ENCODE results near the gene PDE6H.

Gene PDE6H

DNA sequence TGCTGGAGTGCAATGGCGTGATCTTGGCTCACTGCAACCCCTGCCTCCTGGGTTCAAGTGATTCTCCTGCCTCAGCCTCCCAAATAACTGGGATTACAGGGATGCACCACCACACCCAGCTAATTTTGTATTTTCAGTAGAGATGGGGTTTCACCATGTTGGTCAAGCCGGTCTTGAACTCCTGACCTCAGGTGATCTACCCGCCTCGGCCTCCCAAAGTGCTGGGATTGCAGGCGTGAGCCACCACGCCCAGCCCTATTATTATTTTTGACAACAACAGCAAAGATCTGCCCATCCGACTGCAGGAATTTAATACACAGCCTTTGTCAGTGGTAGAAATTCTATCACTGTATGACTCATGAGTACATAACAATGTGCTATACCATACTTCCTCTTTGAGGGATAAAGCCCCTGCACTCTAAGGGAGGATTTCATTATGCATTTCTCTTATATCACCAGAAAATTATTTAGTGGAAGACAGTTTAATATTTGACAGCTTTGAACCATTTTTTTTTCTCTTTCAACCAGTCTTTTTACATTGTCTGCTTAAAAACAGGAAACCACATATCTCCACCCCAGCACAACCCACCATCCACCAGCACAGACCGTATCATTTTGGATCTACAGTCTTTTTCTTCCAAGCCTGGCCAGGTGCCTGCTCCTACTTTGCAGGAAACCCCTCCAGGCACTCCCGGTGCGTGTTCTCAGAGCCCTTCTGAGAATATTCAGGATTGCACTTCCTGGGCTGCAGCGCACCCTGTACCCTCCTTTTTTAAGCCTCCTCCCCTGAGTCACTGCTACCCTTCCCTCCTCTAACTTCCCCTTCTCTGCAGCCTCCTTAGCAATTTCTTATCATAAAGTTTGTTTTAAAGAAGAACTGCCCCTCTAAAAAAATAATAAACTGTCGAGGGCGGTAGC, 12.0 kb upstream of the PDE6H start (continued):
- TF ChIP-seq, protein P1, sequence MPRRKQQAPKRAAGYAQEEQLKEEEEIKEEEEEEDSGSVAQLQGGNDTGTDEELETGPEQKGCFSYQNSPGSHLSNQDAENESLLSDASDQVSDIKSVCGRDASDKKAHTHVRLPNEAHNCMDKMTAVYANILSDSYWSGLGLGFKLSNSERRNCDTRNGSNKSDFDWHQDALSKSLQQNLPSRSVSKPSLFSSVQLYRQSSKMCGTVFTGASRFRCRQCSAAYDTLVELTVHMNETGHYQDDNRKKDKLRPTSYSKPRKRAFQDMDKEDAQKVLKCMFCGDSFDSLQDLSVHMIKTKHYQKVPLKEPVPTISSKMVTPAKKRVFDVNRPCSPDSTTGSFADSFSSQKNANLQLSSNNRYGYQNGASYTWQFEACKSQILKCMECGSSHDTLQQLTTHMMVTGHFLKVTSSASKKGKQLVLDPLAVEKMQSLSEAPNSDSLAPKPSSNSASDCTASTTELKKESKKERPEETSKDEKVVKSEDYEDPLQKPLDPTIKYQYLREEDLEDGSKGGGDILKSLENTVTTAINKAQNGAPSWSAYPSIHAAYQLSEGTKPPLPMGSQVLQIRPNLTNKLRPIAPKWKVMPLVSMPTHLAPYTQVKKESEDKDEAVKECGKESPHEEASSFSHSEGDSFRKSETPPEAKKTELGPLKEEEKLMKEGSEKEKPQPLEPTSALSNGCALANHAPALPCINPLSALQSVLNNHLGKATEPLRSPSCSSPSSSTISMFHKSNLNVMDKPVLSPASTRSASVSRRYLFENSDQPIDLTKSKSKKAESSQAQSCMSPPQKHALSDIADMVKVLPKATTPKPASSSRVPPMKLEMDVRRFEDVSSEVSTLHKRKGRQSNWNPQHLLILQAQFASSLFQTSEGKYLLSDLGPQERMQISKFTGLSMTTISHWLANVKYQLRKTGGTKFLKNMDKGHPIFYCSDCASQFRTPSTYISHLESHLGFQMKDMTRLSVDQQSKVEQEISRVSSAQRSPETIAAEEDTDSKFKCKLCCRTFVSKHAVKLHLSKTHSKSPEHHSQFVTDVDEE (CRISPR knock-in tag; IDR thresholded peaks at IDR 0.05): no peak
- no peak for TF ChIP-seq PPARA (CRISPR knock-in tag; IDR thresholded peaks at IDR 0.05; ENCODE audit: borderline replicate concordance)
- no peak for TF ChIP-seq TCF4 (CRISPR knock-in tag; IDR thresholded peaks at IDR 0.05; ENCODE audit: borderline replicate concordance)
- TF ChIP-seq, protein P2, sequence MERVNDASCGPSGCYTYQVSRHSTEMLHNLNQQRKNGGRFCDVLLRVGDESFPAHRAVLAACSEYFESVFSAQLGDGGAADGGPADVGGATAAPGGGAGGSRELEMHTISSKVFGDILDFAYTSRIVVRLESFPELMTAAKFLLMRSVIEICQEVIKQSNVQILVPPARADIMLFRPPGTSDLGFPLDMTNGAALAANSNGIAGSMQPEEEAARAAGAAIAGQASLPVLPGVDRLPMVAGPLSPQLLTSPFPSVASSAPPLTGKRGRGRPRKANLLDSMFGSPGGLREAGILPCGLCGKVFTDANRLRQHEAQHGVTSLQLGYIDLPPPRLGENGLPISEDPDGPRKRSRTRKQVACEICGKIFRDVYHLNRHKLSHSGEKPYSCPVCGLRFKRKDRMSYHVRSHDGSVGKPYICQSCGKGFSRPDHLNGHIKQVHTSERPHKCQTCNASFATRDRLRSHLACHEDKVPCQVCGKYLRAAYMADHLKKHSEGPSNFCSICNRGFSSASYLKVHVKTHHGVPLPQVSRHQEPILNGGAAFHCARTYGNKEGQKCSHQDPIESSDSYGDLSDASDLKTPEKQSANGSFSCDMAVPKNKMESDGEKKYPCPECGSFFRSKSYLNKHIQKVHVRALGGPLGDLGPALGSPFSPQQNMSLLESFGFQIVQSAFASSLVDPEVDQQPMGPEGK (CRISPR knock-in tag; IDR thresholded peaks at IDR 0.05; ENCODE audit: borderline replicate concordance): no peak
- no peak for TF ChIP-seq ZFP3 (CRISPR knock-in tag; IDR thresholded peaks at IDR 0.05)
- TF ChIP-seq ZNF8 (CRISPR knock-in tag; IDR thresholded peaks at IDR 0.05): no peak

DNA sequence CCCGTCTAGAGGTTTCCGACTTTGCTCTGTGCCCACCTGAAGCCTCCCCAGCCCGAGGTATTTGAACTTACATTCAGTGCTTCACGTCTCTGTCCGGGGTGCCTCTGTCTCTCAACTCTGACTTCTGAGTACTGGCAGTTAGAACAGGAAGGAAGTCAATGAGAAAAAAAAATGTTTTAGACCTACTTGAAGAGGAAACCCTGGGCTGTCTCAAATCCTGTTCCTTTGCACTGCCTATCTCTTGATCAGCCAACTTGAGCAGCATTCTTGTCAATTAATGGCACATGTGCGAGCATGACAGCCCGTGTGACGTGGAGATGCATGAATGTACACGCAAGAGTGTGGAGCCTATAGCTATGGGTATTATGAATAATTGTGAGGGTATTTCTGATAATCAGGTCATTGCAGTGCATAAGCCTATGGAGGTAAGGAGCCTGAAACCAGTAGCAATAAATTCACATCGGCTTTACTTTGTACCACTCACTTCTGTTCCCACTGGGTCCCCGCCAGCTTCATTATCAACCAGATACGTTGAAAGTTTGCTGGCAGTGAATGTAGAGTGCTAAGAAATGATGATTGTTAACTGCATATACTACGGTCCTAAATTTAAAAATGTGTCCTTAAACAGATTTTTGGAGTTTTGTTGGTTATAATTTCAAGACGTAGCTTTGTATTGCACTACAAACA, 11.2 kb upstream of the PDE6H start, which contains the start of gene ARHGDIB:
TSS of gene ARHGDIB (minus strand) at position 136 of the 687 bp plus-strand sequence. CDS start 10,889 bp downstream, outside the sequence.
- peak; percentile 66 for ATAC-seq
- no peak for TF ChIP-seq PPARA (CRISPR knock-in tag; IDR thresholded peaks at IDR 0.05; ENCODE audit: borderline replicate concordance)

DNA sequence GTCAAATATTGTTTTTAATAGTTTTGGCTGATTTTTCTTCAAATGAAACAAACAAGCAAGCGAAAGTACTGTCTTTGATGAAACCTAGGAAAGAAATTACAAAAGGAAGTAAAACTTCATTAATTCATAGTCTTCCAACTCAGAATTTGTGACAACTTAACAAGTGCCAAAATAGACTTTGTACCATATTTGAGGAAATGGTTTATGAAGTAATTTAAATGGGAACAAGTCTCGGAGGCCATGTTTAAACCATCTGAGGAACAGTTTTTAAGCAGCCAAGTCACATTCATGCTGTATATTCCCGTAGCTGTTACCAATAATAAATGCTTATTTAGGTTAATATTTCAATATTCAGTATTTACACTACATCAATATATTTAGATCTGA, 10.7 kb upstream of the PDE6H start:
- TF ChIP-seq GLIS3 (CRISPR knock-in tag; IDR thresholded peaks at IDR 0.05) (no peak), RARB (CRISPR knock-in tag; IDR thresholded peaks at IDR 0.05) (no peak)
- ATAC-seq: no peak

DNA sequence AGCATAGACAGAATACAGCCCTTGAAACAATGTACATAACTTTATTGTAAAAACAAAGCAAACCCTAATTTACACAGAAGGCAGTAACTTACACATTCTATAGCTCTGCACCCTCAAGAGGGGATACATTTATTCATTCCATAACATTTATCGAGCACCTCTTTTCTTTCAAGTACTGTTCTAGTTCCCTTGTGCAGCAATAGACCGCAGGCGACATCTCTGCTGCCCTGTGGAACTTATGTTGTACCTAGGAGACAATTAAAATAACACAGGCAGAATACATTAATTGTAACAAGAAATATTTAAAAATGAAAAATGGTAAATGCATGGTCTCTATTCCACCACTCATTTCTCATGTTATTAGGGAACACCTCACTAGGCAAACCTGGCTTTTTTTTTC, 10.0 kb upstream of the PDE6H start:
- TF ChIP-seq ESRRG (CRISPR knock-in tag; IDR thresholded peaks at IDR 0.05) (no peak), ZNF565 (CRISPR knock-in tag; conservative IDR thresholded peaks at IDR 0.05; ENCODE audit: low read depth) (no peak), ARNTL (CRISPR knock-in tag; IDR thresholded peaks at IDR 0.05; ENCODE audit: borderline replicate concordance, low read depth) (no peak), TOX (CRISPR knock-in tag; IDR thresholded peaks at IDR 0.05; ENCODE audit: borderline replicate concordance) (no peak), CSDC2 (CRISPR knock-in tag; IDR thresholded peaks at IDR 0.05) (no peak), ZFP30 (CRISPR knock-in tag; IDR thresholded peaks at IDR 0.05) (no peak), ZNF70 (CRISPR knock-in tag; IDR thresholded peaks at IDR 0.05) (no peak), ZNF8 (CRISPR knock-in tag; IDR thresholded peaks at IDR 0.05) (no peak), BACH2 (CRISPR knock-in tag; IDR thresholded peaks at IDR 0.05; ENCODE audit: borderline replicate concordance) (no peak), ISL1 (CRISPR knock-in tag; IDR thresholded peaks at IDR 0.05) (no peak)
- TF ChIP-seq, protein P2 (CRISPR knock-in tag; IDR thresholded peaks at IDR 0.05; ENCODE audit: borderline replicate concordance): no peak
- no peak for ATAC-seq

DNA sequence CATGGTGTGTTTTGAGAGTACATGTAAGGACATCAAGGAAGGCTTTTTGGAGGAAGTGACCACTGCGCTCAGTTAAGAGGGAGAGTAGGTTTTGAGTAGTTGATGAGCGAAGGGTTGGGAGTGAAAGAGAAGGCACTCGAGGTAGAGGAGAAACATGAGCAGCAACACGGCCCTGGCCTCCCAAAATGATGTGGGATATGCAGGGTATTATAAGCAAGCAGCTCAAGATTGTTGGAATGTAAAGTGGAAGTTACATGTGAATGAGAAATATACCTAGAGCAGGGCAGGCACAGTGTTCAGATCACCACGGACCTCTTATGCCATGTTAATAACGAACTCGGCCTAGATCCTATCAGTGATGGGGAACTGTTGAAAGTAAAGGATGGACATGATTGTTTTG, 9.3 kb upstream of the PDE6H start:
- ATAC-seq: no peak
- TF ChIP-seq ZNF8 (CRISPR knock-in tag; IDR thresholded peaks at IDR 0.05): no peak
- TF ChIP-seq, protein P3, sequence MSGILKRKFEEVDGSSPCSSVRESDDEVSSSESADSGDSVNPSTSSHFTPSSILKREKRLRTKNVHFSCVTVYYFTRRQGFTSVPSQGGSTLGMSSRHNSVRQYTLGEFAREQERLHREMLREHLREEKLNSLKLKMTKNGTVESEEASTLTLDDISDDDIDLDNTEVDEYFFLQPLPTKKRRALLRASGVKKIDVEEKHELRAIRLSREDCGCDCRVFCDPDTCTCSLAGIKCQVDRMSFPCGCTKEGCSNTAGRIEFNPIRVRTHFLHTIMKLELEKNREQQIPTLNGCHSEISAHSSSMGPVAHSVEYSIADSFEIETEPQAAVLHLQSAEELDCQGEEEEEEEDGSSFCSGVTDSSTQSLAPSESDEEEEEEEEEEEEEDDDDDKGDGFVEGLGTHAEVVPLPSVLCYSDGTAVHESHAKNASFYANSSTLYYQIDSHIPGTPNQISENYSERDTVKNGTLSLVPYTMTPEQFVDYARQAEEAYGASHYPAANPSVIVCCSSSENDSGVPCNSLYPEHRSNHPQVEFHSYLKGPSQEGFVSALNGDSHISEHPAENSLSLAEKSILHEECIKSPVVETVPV (CRISPR knock-in tag; IDR thresholded peaks at IDR 0.05): no peak
- no peak for TF ChIP-seq PPARA (CRISPR knock-in tag; IDR thresholded peaks at IDR 0.05; ENCODE audit: borderline replicate concordance)
- TF ChIP-seq, protein P2 (CRISPR knock-in tag; IDR thresholded peaks at IDR 0.05; ENCODE audit: borderline replicate concordance): no peak
- TF ChIP-seq, protein P1 (CRISPR knock-in tag; IDR thresholded peaks at IDR 0.05): no peak
- no peak for TF ChIP-seq ARNTL (CRISPR knock-in tag; IDR thresholded peaks at IDR 0.05; ENCODE audit: borderline replicate concordance, low read depth)
- TF ChIP-seq ISL1 (CRISPR knock-in tag; IDR thresholded peaks at IDR 0.05): no peak
- no peak for TF ChIP-seq ZNF565 (CRISPR knock-in tag; conservative IDR thresholded peaks at IDR 0.05; ENCODE audit: low read depth)
- no peak for TF ChIP-seq SNAI2 (CRISPR knock-in tag; IDR thresholded peaks at IDR 0.05)
